A673 (cell line): Measurements from ENCODE around the gene INSRR. TPM values are rescaled to one million over a fixed set of nuclear protein-coding genes. Genes with fewer than 3 reads are reported as not detected.

Experiments used
- BruUV-seq: library from RNA; stranded (reverse); fragments of 400-500 nt; replicated peaks from 2 replicates; lab custom pipeline; 2021; lab: Mats Ljungman, UMichigan
- CTCF ChIA-PET: fragments of 300-600 bp; sonication (Branson Sonifier 250); formaldehyde crosslinking; loops from one replicate; lab custom pipeline; 2022; ENCODE audit warnings: antibody characterized with exemption; lab: Charles Lee
- POLR2A ChIA-PET: fragments of 300-600 bp; sonication (Branson Sonifier 250); formaldehyde crosslinking; loops from one replicate; lab custom pipeline; 2022; ENCODE audit warnings: antibody characterized with exemption; ENCODE audit not compliant: low non-redundant PET; lab: Charles Lee
- DNase-seq: peaks from one replicate; pipeline ENCODE4 v3.0.0-alpha.2; 2015; ENCODE audit warnings: low spot score
- H3K27ac ChIP-seq: fragments of 200-600 bp; sonication (generic); 2 replicates; pipeline ENCODE4 v1.5.1; 2016; ENCODE audit warnings: mixed run types, low read depth, mild to moderate bottlenecking, mixed read lengths, antibody characterized with exemption, low read length; ENCODE audit not compliant: poor library complexity, severe bottlenecking
- H3K27me3 ChIP-seq: fragments of 200-600 bp; sonication (generic); replicated peaks from 2 replicates; pipeline ENCODE4 v1.6.1; 2017; ENCODE audit warnings: mixed run types, low read depth, mild to moderate bottlenecking, mixed read lengths, antibody characterized with exemption, low read length; ENCODE audit not compliant: insufficient read depth, poor library complexity
- H3K36me3 ChIP-seq: fragments of 200-600 bp; sonication (generic); 2 replicates; pipeline ENCODE4 v1.6.1; 2016; ENCODE audit warnings: mixed run types, mild to moderate bottlenecking, mixed read lengths, antibody characterized with exemption, low read length; ENCODE audit not compliant: insufficient read depth, poor library complexity, severe bottlenecking
- H3K4me1 ChIP-seq: fragments of 200-600 bp; sonication (generic); 2 replicates; pipeline ENCODE4 v1.6.1; 2017; ENCODE audit warnings: mixed run types, mild to moderate bottlenecking, mixed read lengths, antibody characterized with exemption, low read length; ENCODE audit not compliant: insufficient read depth, poor library complexity, severe bottlenecking
- H3K4me3 ChIP-seq: fragments of 200-600 bp; sonication (generic); 2 replicates; pipeline ENCODE4 v1.5.1; 2016; ENCODE audit warnings: low read depth, mixed run types, mild to moderate bottlenecking, mixed read lengths, low read length; ENCODE audit not compliant: poor library complexity, severe bottlenecking
- H3K9me3 ChIP-seq: fragments of 200-600 bp; sonication (generic); 2 replicates; pipeline ENCODE4 v1.6.1; 2016; ENCODE audit warnings: mixed run types, low read depth, mild to moderate bottlenecking, mixed read lengths, antibody characterized with exemption, low read length; ENCODE audit not compliant: poor library complexity, severe bottlenecking
- EZH2 ChIP-seq: fragments of 200-600 bp; sonication (generic); IDR thresholded peaks from 2 replicates; pipeline ENCODE4 v1.6.1; 2017; ENCODE audit warnings: borderline replicate concordance, low read depth, mild to moderate bottlenecking, mixed read lengths, antibody characterized with exemption, low read length; ENCODE audit not compliant: poor library complexity, severe bottlenecking
- intact Hi-C: fragments of 100-400 bp; cut with micrococcal nuclease; formaldehyde crosslinking; loops from one replicate; pipeline ENCODE4 v1.10.0; 2022; ENCODE audit not compliant: unreplicated experiment
- total RNA-seq: library from RNA; stranded (reverse); gene quantifications from 2 replicates; pipeline ENCODE4 v1.2.3, GENCODE V29; 2021
- TF ChIP-seq, protein P1 (sequence below): fragments of 300-800, 200-600 bp; sonication (generic); conservative IDR thresholded peaks from 2 replicates; pipeline ENCODE4 v1.5.1; 2017; ENCODE audit warnings: low read depth, mild to moderate bottlenecking, antibody characterized with exemption, low read length, moderate library complexity, mixed read lengths

INSRR gene
- total RNA-seq, 1 experiment from 2014 or later = 0.15 TPM

DNA sequence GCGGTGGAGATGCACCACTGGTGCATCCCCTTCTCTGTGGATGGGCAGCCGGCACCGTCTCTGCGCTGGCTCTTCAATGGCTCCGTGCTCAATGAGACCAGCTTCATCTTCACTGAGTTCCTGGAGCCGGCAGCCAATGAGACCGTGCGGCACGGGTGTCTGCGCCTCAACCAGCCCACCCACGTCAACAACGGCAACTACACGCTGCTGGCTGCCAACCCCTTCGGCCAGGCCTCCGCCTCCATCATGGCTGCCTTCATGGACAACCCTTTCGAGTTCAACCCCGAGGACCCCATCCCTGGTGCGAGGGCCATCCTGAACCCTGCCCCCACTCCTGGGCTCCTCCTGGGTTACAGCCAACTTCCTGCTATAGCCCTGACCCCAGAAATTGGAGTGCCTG, 14.7 kb upstream of the INSRR start:
- BruUV-seq = no TSS peak
- DNase-seq = no peak
- no peaks in the 10 kb centered on the region for H3K9me3 ChIP-seq
- H3K4me1 ChIP-seq = no peaks in the 10 kb centered on the region
- CTCF ChIA-PET = interaction anchor here (0.6 to 0.7 kb wide), 2 partner anchors 15 to 73 kb away, joined by 3 read pairs; no protein-coding TSS in a partner anchor
- no peak overlapping the region for H3K4me3 ChIP-seq
- no peaks in the 10 kb centered on the region for H3K27me3 ChIP-seq
- intact Hi-C loops = no loop called here
- no peaks in the 10 kb centered on the region for H3K36me3 ChIP-seq
- no peak overlapping the region for H3K27ac ChIP-seq
- POLR2A ChIA-PET = no interaction called here
- TF ChIP-seq EZH2 = no peak
- TF ChIP-seq, protein P1, sequence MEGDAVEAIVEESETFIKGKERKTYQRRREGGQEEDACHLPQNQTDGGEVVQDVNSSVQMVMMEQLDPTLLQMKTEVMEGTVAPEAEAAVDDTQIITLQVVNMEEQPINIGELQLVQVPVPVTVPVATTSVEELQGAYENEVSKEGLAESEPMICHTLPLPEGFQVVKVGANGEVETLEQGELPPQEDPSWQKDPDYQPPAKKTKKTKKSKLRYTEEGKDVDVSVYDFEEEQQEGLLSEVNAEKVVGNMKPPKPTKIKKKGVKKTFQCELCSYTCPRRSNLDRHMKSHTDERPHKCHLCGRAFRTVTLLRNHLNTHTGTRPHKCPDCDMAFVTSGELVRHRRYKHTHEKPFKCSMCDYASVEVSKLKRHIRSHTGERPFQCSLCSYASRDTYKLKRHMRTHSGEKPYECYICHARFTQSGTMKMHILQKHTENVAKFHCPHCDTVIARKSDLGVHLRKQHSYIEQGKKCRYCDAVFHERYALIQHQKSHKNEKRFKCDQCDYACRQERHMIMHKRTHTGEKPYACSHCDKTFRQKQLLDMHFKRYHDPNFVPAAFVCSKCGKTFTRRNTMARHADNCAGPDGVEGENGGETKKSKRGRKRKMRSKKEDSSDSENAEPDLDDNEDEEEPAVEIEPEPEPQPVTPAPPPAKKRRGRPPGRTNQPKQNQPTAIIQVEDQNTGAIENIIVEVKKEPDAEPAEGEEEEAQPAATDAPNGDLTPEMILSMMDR = no peak

DNA sequence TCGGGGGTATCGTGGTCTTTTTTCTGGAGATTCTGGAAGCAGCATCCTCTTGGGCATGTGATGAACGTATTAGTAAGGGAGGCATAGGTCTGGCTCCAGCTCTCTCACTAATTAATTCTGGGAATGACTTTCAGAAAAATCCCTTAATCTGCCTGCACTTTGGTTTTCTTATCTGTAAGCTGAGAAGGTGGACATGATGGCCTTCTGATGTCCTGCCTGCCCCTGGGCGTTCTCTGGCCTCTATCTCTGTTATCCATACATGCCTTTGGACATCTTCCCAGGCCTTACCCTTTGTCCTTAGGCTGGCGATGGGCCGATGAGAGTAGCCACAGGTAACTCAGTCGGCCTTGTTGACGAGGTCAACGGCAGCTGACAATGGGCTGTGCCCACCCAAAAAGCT, 10.5 kb upstream of the INSRR start:
- no peak for DNase-seq
- Histone ChIP-seq H3K4me3 (no peak overlapping the region), H3K4me1 (peaks cover 10% of the 10 kb centered on the region), H3K27ac (no peak overlapping the region), H3K27me3 (no peaks in the 10 kb centered on the region), H3K36me3 (no peaks in the 10 kb centered on the region), H3K9me3 (no peaks in the 10 kb centered on the region)
- POLR2A ChIA-PET = interaction anchor here (0.7 kb wide), 1 partner anchor 19 kb away, joined by 12 read pairs; no protein-coding TSS in a partner anchor
- BruUV-seq = no TSS peak
- intact Hi-C loops = no loop called here
- CTCF ChIA-PET = no interaction called here
- no peak for TF ChIP-seq EZH2
- TF ChIP-seq, protein P1 = no peak

DNA sequence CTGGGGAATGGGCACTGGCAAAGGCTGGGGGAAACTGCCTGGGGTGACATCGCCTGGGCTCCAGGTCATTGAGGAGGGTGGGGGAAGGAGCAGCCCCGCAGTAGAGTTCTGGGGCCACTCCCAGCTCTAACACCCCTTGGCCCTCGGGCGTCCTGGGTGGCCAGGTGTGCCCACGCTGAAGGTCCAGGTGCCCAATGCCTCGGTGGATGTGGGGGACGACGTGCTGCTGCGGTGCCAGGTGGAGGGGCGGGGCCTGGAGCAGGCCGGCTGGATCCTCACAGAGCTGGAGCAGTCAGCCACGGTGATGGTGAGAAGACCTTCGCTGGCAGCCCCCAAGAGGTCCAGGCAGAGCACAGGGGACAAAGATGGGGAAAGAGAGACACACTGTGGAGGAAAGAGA, 9.4 kb upstream of the INSRR start:
- H3K4me3 ChIP-seq = no peak overlapping the region
- no peak for DNase-seq
- no peaks in the 10 kb centered on the region for H3K36me3 ChIP-seq
- H3K4me1 ChIP-seq = peaks cover 10% of the 10 kb centered on the region
- H3K27me3 ChIP-seq = no peaks in the 10 kb centered on the region
- ChIA-PET CTCF (interaction anchor here (1.0 kb wide), 1 partner anchor 22 kb away, joined by 3 read pairs; no protein-coding TSS in a partner anchor), POLR2A (no interaction called here)
- no peak overlapping the region for H3K27ac ChIP-seq
- intact Hi-C loops = no loop called here
- TF ChIP-seq, protein P1 = no peak
- TF ChIP-seq EZH2 = no peak
- H3K9me3 ChIP-seq = no peaks in the 10 kb centered on the region
- BruUV-seq = no TSS peak
